Neural progenitor cell (in vitro differentiated cells): ENCODE results near the gene SPTSSB.

ENCODE experiments used
- CTCF ChIP-seq: fragments of 200-600 bp; sonication (generic); IDR thresholded peaks from 2 replicates; pipeline ENCODE4 v1.5.1; 2017; ENCODE audit warnings: antibody characterized with exemption, mild to moderate bottlenecking
- EZH2 ChIP-seq: fragments of 200-600 bp; sonication (generic); IDR thresholded peaks from 2 replicates; pipeline ENCODE4 v1.6.1; 2017; ENCODE audit warnings: antibody characterized with exemption, mild to moderate bottlenecking, moderate library complexity

- TF ChIP-seq CTCF, result no peak
- TF ChIP-seq EZH2, result no peak
Observed at GRCh38 chr3:161333696-161334095, 37.6 kb downstream of the SPTSSB start.
